Epithelial cell of proximal tubule (primary cell): Measurements from ENCODE around the gene NR2F1-AS1. TPM values are rescaled to one million over a fixed set of nuclear protein-coding genes. Genes with fewer than 3 reads are reported as not detected.

Experiments used
- DNase-seq: peaks from one replicate; pipeline ENCODE4 v3.0.0-alpha.2; 2011; ENCODE audit warnings: low read depth
- H3K4me3 ChIP-seq: 2 replicates; pipeline ENCODE4 v1.5.1; 2011; ENCODE audit warnings: low read depth, mild to moderate bottlenecking, low read length
- CTCF ChIP-seq: conservative IDR thresholded peaks from 2 replicates; pipeline ENCODE4 v1.5.1; 2012; ENCODE audit warnings: low read depth, mild to moderate bottlenecking, low read length
- total RNA-seq: library from RNA; depleted of rRNA; stranded (reverse); fragments of >200 nt; gene quantifications from 2 replicates; pipeline ENCODE4 v1.2.3, GENCODE V29; 2015

NR2F1-AS1 gene
- total RNA-seq, 1 donor from 2014 or later, result 1.6 TPM

GRCh38 chr5:93382188-93382825 lies 198.7 kb downstream of the NR2F1-AS1 start:
- peak; percentile 19 for DNase-seq
- H3K4me3 ChIP-seq, result peak overlapping the region; percentile 12
- no peak for TF ChIP-seq CTCF

GRCh38 chr5:93381057-93381456 lies 200.0 kb downstream of the NR2F1-AS1 start:
- DNase-seq, result no peak
- TF ChIP-seq CTCF, result no peak

GRCh38 chr5:93378073-93378472 lies 202.9 kb downstream of the NR2F1-AS1 start:
- DNase-seq, result no peak
- H3K4me3 ChIP-seq, result no peak overlapping the region
- no peak for TF ChIP-seq CTCF

More at GRCh38 chr5:93381057-93381456, 200.0 kb downstream of the NR2F1-AS1 start:
- H3K4me3 ChIP-seq, result no peak overlapping the region

GRCh38 chr5:93371893-93372292 lies 209.1 kb downstream of the NR2F1-AS1 start:
- no peak for DNase-seq
- TF ChIP-seq CTCF, result no peak
- no peak overlapping the region for H3K4me3 ChIP-seq

GRCh38 chr5:93364378-93364777 lies 216.6 kb downstream of the NR2F1-AS1 start:
- DNase-seq, result no peak
- TF ChIP-seq CTCF, result no peak

GRCh38 chr5:93360436-93361088 lies 220.5 kb downstream of the NR2F1-AS1 start:
- no peak for DNase-seq
- no peak overlapping the region for H3K4me3 ChIP-seq
- no peak for TF ChIP-seq CTCF

More at GRCh38 chr5:93364378-93364777, 216.6 kb downstream of the NR2F1-AS1 start:
- no peak overlapping the region for H3K4me3 ChIP-seq

GRCh38 chr5:93359960-93360305 lies 221.1 kb downstream of the NR2F1-AS1 start:
- DNase-seq, result no peak
- TF ChIP-seq CTCF, result no peak
- H3K4me3 ChIP-seq, result no peak overlapping the region
